Hepatocyte (in vitro differentiated cells): ENCODE measurements around the gene SOBP.

Source experiments
- EZH2 ChIP-seq: fragments of 200-600 bp; sonication (generic); IDR thresholded peaks from 2 replicates; pipeline ENCODE4 v1.6.1; 2016; ENCODE audit warnings: antibody characterized with exemption, mild to moderate bottlenecking, borderline replicate concordance
- TF ChIP-seq, protein P1 (sequence below): fragments of 200-600 bp; sonication (generic); IDR thresholded peaks from 2 replicates; pipeline ENCODE4 v1.5.1; 2016; ENCODE audit warnings: antibody characterized with exemption, mild to moderate bottlenecking; ENCODE audit not compliant: poor library complexity

DNA sequence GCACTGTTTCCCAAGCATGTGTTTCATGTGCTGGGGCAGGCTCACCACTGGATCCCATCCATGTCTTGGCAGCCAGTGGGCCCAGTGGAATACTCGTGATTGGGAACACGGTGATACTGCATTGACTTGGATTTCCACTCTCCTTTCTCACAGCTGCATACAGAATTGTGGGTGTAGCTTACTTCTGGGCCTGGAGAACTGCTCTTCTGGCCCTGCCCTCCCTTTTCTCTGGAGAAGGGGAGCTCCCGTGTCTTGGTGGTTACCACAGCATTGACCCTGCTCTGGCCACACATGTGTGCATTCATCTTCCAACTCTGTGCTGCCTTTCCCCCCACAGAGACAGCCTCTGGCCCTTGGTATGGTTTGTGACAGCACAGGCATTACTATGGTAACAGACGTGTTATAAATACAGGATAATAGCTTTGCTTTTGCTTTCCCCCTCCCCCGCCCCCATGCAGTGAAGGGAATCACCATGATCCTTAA, 21.6 kb downstream of the SOBP start:
- no peak for TF ChIP-seq EZH2
- TF ChIP-seq, protein P1, sequence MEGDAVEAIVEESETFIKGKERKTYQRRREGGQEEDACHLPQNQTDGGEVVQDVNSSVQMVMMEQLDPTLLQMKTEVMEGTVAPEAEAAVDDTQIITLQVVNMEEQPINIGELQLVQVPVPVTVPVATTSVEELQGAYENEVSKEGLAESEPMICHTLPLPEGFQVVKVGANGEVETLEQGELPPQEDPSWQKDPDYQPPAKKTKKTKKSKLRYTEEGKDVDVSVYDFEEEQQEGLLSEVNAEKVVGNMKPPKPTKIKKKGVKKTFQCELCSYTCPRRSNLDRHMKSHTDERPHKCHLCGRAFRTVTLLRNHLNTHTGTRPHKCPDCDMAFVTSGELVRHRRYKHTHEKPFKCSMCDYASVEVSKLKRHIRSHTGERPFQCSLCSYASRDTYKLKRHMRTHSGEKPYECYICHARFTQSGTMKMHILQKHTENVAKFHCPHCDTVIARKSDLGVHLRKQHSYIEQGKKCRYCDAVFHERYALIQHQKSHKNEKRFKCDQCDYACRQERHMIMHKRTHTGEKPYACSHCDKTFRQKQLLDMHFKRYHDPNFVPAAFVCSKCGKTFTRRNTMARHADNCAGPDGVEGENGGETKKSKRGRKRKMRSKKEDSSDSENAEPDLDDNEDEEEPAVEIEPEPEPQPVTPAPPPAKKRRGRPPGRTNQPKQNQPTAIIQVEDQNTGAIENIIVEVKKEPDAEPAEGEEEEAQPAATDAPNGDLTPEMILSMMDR = no peak
